ENCODE results near the gene ST3GAL3.

ST3GAL3 gene

GRCh38 chr1:43968348-43968948 lies 261.1 kb downstream of the ST3GAL3 start:
- no peak for TF ChIP-seq CTCF (IDR thresholded peaks at IDR 0.05)

- no peak for TF ChIP-seq CTCF (IDR thresholded peaks at IDR 0.05)
These were observed 262.0 kb downstream of the ST3GAL3 start for GRCh38 chr1:43969416-43969745.

- TF ChIP-seq CTCF (IDR thresholded peaks at IDR 0.05), result no peak; the same call in 1 of the 2 replicates
These were observed 262.6 kb downstream of the ST3GAL3 start, which contains the start of gene DPH2 for GRCh38 chr1:43969746-43970466. Gene DPH2, plus strand, starts transcription at chr1:43970010. Its CDS starts 166 bp downstream, at chr1:43970176.

GRCh38 chr1:43970502-43970901 lies 263.2 kb downstream of the ST3GAL3 start:
- TF ChIP-seq CTCF (IDR thresholded peaks at IDR 0.05), result no peak

GRCh38 chr1:43970911-43971310 lies 263.6 kb downstream of the ST3GAL3 start:
- TF ChIP-seq CTCF (IDR thresholded peaks at IDR 0.05), result no peak

GRCh38 chr1:43971336-43971980 lies 264.1 kb downstream of the ST3GAL3 start:
- TF ChIP-seq CTCF (IDR thresholded peaks at IDR 0.05), result no peak

GRCh38 chr1:43973981-43974442 lies 266.7 kb downstream of the ST3GAL3 start:
- TF ChIP-seq CTCF (IDR thresholded peaks at IDR 0.05), result no peak

Data from LNCAP (cell line).